ENCODE results near the gene LRRC30.
A peak's percentile ranks its signal among the peaks of the same experiment; 100 is the strongest.

LRRC30 gene

DNA sequence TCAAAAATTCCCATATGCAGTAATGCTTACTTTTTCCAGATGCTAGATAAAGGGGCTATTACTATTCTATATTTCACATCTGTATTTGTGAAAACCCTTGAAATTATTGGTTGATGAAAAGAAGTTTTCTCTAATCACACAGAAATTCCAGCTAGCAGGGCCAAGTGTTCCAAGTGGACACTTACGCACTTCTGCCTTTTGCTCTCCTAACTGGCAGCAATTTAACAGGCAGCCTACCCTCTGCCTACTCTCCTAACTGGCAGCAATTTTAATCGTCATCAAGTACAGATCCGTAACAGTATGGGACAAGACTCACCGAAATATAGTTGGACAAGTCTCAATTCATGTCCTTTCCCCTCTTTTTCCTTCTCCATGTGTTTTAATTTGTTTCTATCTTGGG lies 12.0 kb downstream of the LRRC30 start:
- DNase-seq = no peak

DNA sequence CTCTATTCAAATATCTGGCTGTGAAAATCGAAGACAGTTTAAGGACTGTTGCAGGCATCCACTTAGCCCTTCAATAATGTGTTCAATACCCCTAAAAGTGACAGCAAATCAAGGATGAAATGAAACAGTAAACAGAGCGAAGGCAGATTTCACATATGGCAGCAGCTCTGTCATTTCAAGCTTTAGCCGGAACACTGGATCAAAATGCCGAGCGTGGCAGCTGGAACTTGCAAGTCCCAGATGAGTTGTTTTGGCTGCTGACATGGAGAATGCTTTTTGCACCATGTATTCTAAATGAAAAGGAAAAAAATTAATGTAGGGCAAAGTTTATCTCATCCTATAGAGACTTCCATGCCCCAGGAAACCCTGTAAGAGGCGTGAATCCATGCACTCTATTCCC lies 18.0 kb downstream of the LRRC30 start:
- no peak for DNase-seq

DNA sequence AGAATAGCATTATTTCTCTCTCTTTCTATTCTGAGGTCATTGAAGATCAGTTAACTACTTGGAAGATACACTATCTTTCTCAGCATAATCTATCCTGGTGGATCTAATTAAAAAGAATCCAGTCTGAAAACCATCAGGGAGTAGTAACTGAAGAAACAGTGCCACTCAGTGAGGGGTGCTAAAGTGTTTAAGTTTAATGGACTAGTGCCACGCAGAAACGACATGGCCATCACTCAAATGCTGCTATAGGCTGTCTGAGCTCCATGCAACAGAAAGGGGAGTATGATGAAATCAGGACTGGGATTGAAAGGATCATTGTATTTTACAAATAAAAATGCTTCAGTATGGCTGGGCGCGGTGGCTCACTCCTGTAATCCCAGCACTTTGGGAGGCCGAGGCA lies 23.3 kb downstream of the LRRC30 start:
- no peak for DNase-seq

DNA sequence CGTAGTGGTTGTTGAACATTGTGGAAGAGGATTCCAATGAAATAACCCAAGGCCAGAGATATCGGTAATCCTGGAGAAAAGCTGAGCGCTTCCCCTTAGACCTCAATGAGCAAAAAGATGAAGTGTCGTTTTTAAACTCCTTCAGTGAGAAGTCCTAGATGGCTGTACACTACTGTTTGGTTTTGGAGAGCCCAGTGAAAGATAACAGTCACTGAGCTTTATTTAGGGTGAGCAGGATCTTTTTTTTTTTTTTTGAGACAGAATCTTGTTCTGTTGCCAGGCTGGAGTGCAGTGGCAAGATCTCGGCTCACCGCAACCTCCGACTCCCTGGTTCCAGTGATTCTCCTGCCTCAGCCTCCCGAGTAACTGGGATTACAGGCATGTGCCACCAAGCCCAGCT lies 24.2 kb downstream of the LRRC30 start:
- no peak for DNase-seq

DNA sequence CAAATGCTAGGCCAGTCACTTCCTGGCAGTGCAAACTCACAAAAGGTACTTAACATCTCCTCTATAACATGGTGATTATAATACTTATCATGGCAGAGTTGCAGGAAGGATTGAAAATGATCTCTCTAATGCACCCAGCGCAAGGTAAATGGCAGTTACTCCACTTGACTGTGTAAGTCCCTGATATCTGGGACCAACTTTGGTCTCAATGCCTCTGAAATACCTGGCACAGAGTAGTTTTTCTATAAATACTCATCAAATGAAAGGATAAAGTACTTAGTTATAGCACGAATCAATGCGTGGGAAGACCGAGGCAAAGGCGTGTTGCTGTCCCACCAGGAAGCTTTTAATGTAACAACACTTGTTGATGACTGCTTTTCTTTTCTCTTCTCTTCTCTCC lies 24.8 kb downstream of the LRRC30 start:
- DNase-seq = no peak

DNA sequence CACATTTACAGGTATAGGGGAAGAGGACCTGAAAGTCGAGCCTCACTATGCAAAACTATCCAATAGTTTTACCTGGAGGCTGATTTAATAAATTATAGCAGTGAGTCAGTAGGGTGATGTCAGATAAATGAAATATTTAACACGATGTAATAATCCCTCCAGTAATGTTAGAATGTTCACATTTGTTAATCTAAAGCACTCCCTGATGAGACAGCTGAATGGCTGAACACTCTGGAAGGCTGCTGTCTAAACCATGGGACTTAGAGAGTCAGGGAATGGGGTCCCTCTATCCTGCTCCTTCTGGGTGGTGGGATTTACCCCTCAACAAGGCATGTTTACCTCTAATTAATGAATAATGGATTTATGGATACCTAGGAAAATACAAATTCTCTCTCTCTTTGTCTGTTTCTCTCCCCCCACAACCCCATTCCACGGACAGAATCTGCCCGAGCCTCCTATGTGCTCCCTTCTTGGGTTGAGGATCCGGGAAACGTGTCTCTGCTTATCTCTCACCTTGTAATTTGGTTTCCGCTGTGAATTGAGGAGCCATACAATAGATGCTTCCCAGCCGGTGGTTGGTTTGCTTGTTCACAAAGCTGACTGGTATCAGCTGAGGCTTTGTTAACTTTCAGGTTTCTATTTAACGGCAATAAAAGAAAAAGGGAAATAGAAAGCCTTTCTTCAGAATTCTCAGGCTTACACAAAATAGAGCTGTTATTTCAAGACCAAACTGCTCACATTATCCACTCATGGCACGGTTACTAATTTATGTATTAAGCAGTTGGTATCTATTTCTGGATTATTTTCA lies 25.9 kb downstream of the LRRC30 start:
- DNase-seq = no peak

DNA sequence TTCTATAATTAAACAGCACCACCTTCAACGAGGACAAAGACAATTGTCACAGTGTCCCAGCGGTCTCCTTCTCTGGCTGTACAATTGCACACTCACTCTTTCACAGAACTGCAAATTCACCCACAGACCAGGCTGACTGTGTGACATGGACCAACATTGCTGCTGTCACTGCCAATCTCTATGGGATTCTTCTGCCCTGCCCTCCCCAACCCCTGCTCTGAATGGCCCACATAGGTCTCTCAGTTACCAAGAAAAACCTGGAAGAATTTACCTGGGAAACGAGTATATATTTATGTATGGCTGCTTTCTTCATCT lies 26.5 kb downstream of the LRRC30 start:
- no peak for DNase-seq

DNA sequence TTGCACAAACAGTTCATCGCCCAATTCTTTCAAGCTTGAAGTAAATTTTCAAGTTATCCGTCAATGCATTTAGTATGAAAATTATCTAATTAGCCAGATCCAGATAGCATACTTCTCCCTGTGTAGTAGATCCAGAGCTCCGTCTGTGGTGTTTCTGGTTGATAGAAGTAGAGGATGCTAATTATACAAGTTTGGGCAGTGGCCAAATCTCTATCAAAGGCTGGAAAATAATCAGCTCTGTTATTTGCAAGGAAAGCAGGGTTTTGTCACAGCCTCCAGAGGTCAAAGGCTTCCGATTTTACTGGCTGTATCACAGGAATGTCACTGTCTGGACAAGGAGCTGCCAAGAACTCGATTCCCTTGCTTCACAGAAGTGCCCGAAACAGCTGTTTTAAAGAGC lies 28.6 kb downstream of the LRRC30 start:
- DNase-seq = no peak

DNA sequence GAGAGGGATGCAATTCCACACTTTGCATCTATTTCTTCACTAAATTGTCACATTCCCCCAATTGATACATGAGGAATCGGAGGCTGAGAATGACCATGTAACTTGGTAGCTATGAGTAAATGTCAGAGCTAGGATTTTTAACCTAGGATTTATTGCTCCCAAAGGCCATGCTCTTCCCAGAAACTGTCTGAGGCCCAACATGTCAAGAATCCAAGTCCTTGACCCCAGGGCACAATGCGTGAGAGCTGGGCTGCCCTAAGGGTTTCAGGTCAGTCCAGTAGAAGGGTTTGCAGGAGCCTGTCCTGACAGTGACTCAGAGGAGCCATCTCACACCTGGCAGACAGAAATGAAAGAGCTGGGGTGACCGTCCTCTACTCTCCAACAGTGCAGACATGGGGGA lies 30.3 kb downstream of the LRRC30 start:
- no peak for DNase-seq

DNA sequence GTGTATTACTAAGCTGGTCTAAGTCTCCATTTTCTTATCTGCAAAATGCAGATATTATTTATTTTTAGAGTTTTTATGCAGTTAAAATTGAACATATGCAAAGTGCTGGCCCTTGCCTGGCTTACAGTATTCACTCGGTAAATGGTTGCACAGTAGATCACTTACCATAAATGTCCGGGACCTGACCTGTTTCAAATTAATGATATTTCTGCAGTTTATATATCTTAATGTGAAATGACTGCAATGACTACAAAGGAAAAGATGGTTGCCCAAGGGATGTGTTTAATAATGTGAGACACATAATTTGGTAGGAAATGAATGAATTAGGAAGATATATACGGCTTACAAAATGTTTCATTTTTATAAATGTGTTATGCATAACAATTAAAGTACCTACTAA lies 37.1 kb downstream of the LRRC30 start:
- DNase-seq = no peak

DNA sequence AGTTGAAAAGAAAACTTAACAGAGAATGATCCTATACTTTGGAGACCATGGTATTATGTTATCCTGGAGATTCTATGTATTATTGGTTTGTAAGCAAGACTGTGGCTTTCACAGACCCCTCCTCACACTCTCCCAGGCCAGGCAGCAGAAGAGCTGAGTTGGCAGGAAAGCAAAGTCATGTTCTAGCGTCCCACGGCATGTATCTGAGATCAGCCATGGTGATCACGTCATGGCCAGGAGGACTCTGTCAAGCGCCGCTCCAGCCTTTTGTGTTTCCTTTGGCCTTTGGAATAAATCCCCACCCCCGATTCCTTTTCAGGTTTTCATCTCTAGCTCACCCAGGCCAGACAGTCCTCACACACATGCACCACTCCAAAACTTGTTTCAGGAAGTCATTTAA lies 39.1 kb downstream of the LRRC30 start:
- DNase-seq = no peak

DNA sequence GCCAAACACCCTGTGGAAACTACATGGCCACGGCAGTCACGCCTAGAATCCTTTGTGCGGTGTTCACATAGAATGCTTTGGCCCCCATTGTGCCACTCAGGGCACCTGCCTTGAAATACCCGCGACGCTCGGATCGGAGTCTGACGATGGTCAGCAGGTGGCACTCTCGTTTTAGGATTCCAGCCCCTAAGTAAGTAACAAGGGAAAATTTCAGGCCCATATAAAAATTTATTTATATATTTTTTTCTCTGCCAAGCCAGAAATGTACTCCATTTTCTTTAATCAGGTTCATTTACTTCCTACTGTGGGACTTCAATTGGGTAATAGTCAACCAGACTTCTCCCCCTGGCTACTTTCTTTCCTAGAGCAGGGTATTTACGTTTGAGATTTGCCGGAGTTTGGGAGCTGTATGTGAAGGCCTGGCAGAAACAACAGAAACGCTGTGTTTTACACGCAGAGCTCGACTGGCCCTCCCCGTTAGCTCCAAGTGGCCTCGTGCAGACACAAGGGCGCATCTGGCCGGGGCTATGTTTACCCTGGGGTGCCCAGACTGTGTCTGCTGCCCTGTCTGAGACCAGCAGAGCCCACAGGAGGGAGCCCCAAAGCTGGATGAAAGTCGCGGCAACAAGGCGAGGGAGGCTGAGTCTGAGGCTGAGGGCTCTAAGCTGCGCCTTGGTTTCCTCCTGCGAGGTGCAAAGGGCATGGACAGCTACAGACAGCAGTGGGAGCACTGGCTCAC lies 41.6 kb downstream of the LRRC30 start:
- DNase-seq = peak; percentile 45 to 81

DNA sequence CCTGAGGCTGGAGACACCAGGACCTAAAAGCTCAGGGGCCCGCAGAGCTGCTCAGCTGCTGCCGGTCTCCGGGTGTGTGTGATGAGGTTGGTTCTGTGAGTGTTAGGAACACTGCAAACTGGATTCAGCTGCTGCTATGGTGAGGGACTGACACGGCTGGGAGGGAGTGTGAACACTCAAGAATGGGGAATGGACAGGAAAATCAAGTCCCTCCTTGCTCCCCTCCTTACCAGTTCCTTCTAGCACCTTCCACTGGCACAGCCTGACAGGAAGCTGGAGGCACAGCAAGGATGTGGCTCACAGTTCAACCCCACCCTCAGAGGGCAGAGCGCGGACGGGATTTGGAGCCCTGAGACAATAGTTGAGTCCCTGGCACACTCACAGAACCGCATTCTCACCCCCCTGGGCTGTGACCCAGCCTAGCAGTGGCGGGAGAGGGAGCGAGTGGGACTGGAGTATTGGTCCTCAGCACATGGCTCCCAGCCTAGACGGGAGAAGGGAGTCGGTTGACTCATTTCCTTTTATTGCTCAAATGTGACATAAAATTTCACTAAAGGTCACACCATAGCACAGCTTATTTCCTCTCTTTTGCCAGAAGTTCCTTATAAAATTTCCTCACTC lies 42.5 kb downstream of the LRRC30 start:
- DNase-seq = peak; percentile 89 to 94

DNA sequence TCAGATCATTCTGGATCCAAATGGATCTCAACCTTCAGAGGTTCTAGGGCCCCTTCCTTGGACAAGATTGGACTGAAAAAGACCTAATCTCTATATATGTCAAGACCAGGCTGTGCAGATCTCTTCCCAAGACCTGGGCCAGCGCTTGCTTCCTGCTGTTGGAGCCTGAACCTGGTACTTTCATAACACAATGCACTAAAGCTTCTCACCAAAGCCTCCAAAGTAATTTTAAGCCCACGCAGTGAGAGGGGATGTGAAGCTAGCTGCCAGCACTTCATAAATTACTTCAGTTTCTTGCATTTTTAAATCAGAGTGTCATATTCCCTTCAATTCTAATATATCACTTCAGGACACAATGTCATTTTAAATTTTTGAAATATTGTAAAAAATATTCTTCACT lies 50.7 kb downstream of the LRRC30 start:
- DNase-seq = no peak

Measured in inflammatory macrophage treated with lipopolysaccharide for 1 hour (primary cell).